T-helper 17 cell (primary cell): Measurements from ENCODE around the gene TBL1X. TPM values are rescaled to one million over a fixed set of nuclear protein-coding genes. Genes with fewer than 3 reads are reported as not detected.
"Not testable (repeated sequence)": the region's sequence is repeated elsewhere in the genome, so short reads cannot be mapped to it uniquely, and the experiment has no call there.

ENCODE experiments used
- ATAC-seq: fragments of 150-1000 bp; cut with Tn5 transposase; 2 replicates; pipeline ENCODE4 v1.10.0; 2021; ENCODE audit warnings: mild to moderate bottlenecking, moderate library complexity
- DNase-seq, 3 donors: peaks; one replicate each; pipeline versions ENCODE4 v3.0.0 to v3.0.0-alpha.2; 2020 to 2021
- H3K9me3 ChIP-seq: one replicate; pipeline ENCODE4 v1.7.0; 2013; ENCODE audit warnings: low read length, mild to moderate bottlenecking; ENCODE audit not compliant: control insufficient read depth, poor library complexity, severe bottlenecking
- H3K27ac Mint-ChIP-seq: one replicate; pipeline ENCODE4 v1.8.0; 2022; ENCODE audit warnings: mild to moderate bottlenecking, moderate library complexity, mixed read lengths
- H3K27me3 Mint-ChIP-seq: one replicate; pipeline ENCODE4 v1.8.0; 2022; ENCODE audit warnings: mixed read lengths
- H3K36me3 Mint-ChIP-seq: one replicate; pipeline ENCODE4 v1.8.0; 2022; ENCODE audit warnings: low read depth, mixed read lengths
- H3K4me1 Mint-ChIP-seq: one replicate; pipeline ENCODE4 v1.8.0; 2022; ENCODE audit warnings: mild to moderate bottlenecking, mixed read lengths
- H3K4me3 Mint-ChIP-seq: one replicate; pipeline ENCODE4 v1.8.0; 2022; ENCODE audit warnings: mild to moderate bottlenecking, moderate library complexity, mixed read lengths
- total RNA-seq, 4 donors: library from RNA in 2 of 4; stranded (reverse) in 2 of 4; gene quantifications; one replicate each; pipeline ENCODE4 v1.2.3 and lab custom pipeline; 2022 to 2026

The TBL1X gene
- total RNA-seq, 2 donors from 2014 or later, result 15.7 to 20.2 TPM

DNA sequence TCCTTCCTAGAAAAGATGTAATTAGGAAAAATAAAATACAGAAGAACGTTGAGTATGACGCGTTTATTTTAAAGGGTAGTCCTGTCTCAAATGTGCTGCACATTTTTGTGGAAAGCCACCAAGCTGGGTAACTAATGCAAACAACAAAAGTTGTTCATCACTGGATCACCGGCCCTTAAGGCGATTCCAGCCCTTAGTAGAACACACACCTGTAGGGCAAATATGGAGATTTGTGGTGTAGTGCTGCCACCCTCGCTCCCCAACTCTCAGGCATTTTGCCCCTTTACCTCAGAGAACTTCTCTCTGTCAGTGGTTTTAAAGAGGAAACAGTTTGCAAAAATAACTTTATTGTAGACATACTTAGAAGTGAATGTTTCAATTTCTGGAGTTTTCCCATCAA is 1.9 kb downstream of the TBL1X start:
- H3K9me3 ChIP-seq, result no peaks in the 10 kb centered on the region
- H3K27ac Mint-ChIP-seq, result peak overlapping the region; percentile 47

DNA sequence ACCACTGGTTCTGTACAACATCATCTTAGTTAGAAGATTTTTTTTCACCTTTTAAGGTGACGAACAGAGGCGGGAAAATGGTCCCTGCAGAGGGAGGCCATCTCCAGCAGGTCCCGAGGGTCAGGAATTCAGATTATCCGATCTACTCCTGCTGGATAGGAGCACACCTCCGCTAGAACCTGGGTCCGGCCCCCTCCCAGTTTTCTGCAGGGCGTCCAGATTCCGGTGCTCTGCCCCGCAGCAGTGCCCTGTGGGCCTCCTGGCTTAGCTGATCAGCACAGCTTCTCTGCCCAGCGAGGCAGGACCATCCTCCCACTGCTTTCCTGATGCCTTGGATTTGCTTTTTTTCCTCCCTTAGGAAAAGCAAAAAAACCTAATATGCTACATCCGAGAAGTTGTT is 2.3 kb downstream of the TBL1X start:
- peaks cover 24% of the 10 kb centered on the region for H3K4me1 Mint-ChIP-seq
- ATAC-seq (no peak), DNase-seq (no peak)
- H3K9me3 ChIP-seq, result no peaks in the 10 kb centered on the region
- H3K4me3 Mint-ChIP-seq, result peak overlapping the region; percentile 81
- no peaks in the 10 kb centered on the region for H3K27me3 Mint-ChIP-seq
- no peaks in the 10 kb centered on the region for H3K36me3 Mint-ChIP-seq
- H3K27ac Mint-ChIP-seq, result peak overlapping the region; percentile 47

More for the DNA sequence above, 1.9 kb downstream of the TBL1X start:
- H3K36me3 Mint-ChIP-seq, result no peaks in the 10 kb centered on the region
- peaks cover 24% of the 10 kb centered on the region for H3K4me1 Mint-ChIP-seq
- no peak for ATAC-seq
- no peaks in the 10 kb centered on the region for H3K27me3 Mint-ChIP-seq
- peak overlapping the region; percentile 81 for H3K4me3 Mint-ChIP-seq
- no peak for DNase-seq

DNA sequence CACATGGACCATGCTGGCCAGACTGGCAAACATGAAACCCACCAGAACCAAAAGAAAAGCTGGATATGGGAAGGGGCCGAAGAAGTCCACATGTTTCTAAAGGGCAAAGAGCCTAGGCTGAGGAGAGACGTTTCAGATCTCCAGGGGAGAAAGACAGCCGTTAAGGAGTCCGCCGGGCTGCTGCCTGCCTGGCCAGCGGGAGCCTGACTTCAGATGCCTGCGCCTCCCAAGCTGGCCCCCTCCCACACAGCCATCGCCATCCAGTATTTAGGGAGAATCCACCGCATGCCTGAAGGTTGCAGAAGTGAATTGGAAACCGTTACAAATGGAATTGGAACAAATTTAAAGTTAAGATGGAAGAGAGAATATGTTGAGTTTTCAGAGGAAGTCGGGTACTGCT is 2.9 kb downstream of the TBL1X start:
- peaks cover 19% of the 10 kb centered on the region for H3K4me1 Mint-ChIP-seq
- peak overlapping the region; percentile 74 for H3K27ac Mint-ChIP-seq
- H3K36me3 Mint-ChIP-seq, result no peaks in the 10 kb centered on the region
- DNase-seq (no peak), ATAC-seq (no peak)
- H3K27me3 Mint-ChIP-seq, result no peaks in the 10 kb centered on the region
- H3K4me3 Mint-ChIP-seq, result no peak overlapping the region
- H3K9me3 ChIP-seq, result no peaks in the 10 kb centered on the region

DNA sequence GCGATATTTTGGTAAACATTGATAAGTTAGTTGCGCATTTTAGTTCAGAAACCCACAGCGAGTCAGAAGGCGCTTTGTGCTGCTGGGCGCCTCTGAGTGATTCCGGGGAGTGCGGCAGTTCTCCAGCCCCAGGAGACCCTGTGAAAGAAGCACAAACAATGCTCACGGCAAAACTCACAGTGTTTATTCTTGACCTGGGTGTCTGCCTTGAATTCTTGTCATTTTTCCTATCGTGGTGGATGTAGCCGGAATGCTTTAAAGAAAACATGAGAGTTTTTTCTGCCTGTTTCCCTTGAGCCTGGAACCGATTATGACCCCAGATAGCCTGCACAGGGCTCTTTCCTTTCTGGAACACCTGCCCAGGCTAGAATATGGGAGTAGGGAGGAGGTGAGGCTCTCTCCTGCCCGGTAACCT is 6.7 kb downstream of the TBL1X start:
- Mint-ChIP-seq H3K27ac (no peak overlapping the region), H3K27me3 (no peaks in the 10 kb centered on the region), H3K4me3 (no peak overlapping the region), H3K4me1 (peaks cover 12% of the 10 kb centered on the region), H3K36me3 (no peaks in the 10 kb centered on the region)
- no peaks in the 10 kb centered on the region for H3K9me3 ChIP-seq
- ATAC-seq (no peak), DNase-seq (no peak)

DNA sequence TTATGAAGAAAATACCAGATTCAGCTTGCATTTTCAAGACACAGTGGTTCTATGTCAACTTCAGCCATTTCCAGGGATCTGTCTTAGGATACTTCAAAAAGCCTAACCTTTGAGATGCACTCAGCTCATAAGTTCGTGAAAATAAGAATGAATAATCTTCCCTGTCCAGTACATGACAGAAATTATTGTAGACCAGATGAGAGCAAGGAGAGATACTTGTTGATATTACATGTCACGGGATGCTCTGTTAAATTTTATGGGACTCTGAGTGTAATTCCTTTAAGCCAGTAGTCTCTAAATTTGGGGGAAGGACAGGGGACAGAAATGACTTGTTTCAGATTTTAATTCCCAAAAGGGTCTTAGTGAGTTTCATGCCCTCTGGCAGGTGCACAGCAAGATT is 8.8 kb downstream of the TBL1X start:
- no peaks in the 10 kb centered on the region for H3K36me3 Mint-ChIP-seq
- H3K4me3 Mint-ChIP-seq, result no peak overlapping the region
- H3K4me1 Mint-ChIP-seq, result peaks cover 7% of the 10 kb centered on the region
- no peaks in the 10 kb centered on the region for H3K27me3 Mint-ChIP-seq
- no peaks in the 10 kb centered on the region for H3K9me3 ChIP-seq
- DNase-seq (no peak), ATAC-seq (no peak)
- peak overlapping the region; percentile 27 for H3K27ac Mint-ChIP-seq

DNA sequence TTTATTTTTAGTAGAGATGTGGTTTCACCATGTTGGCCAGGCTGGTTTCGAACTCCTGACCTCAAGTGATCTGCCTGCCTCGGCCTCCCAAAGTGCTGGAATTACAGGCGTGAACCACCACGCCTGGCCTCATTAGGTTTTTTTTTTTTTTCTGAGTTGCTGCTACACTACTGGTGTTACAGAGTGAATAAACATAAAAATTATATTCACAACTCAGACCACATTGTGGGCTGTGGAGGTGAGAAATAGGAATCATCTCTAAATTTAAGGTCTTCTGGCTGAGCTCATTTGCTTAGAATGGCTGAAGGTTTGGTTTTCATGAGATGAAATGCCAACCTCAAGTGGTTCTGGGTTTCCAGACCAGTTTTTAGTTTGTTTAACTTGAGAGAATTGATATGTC is 10.6 kb downstream of the TBL1X start:
- H3K27me3 Mint-ChIP-seq, H3K36me3 Mint-ChIP-seq, H3K9me3 ChIP-seq, H3K27ac Mint-ChIP-seq, DNase-seq, H3K4me3 Mint-ChIP-seq, ATAC-seq, H3K4me1 Mint-ChIP-seq: not testable (repeated sequence)

DNA sequence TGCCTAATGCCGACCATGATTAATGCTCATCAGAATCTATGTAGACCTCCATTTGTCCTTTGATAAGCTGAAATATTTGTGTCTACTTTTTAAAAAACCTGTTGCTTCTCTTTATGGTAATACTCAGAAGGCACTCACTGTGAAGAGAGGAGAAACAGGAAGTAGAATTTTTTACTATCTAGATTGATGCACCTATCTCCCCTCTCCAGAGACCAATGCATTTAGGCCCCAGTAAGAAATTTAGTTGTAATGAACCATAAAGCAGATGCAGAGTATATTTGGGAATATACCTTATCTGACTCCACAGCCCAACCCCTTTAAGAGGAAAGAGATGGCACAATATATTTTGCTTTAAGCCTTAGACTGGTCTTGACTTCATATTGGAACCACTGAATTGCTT is 11.1 kb downstream of the TBL1X start:
- no peak overlapping the region for H3K4me3 Mint-ChIP-seq
- no peaks in the 10 kb centered on the region for H3K9me3 ChIP-seq
- peaks cover 5% of the 10 kb centered on the region for H3K4me1 Mint-ChIP-seq
- H3K27ac Mint-ChIP-seq, result no peak overlapping the region
- ATAC-seq (no peak), DNase-seq (no peak)
- no peaks in the 10 kb centered on the region for H3K27me3 Mint-ChIP-seq
- H3K36me3 Mint-ChIP-seq, result no peaks in the 10 kb centered on the region

DNA sequence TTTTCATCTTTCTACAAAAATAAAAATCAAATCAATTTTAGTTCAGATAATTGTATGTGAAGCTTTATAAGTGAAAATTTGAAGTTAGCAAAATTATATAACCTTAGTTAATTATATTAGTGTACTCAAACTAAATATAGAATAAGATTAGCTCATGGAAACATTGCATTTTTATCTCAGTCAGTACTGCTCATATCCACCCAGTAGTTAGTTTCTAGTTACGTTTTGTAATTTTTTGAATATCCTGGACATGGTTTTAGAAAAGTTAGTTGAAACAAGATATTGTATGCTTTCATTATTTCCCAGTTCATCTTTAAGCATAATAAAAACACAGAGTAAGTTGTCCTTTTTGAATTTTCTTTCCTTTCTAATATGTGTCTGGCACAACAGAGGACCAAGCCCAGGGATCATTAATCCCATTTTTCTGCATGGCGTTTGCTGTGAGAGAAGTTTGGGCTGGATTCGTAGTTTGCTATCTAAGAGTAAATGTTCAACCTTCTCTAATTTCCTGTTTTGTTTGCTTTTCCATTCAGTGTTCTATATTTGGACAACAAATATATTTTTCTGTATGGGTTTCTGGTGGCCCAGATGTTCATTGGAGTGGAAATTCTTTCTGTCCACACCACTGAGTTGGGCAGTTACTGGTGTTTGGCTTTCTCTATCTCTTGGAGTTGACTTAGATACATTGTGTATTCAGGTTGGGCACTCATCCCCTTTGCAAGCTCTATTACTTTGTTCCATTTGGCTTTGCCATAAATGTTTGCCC is 12.1 kb downstream of the TBL1X start:
- no peak for DNase-seq
- H3K9me3 ChIP-seq, result no peaks in the 10 kb centered on the region
- no peaks in the 10 kb centered on the region for H3K27me3 Mint-ChIP-seq
- no peak for ATAC-seq
- peaks cover 5% of the 10 kb centered on the region for H3K4me1 Mint-ChIP-seq
- H3K27ac Mint-ChIP-seq, result no peak overlapping the region
- H3K4me3 Mint-ChIP-seq, result no peak overlapping the region
- no peaks in the 10 kb centered on the region for H3K36me3 Mint-ChIP-seq

DNA sequence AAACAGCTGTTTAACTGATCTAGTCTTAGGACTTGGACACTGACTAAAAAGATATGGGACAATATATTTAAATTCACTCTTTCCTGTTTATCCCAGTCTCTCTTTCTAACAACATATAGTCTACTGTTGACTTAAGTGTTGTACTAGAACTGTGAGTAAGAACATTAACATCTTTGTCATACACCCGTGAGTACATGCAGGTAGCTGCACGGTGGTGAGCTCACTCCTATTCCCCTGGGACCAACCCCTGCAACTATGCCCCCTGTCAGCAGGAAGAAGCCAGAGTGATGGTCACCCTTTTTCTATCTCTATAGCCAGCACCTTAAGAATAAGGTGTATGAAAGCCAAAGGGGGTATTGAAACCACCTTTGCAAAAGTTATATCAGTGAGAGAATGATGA is 17.6 kb downstream of the TBL1X start:
- ATAC-seq, result no peak
- H3K27ac Mint-ChIP-seq, result peak overlapping the region; percentile 39

DNA sequence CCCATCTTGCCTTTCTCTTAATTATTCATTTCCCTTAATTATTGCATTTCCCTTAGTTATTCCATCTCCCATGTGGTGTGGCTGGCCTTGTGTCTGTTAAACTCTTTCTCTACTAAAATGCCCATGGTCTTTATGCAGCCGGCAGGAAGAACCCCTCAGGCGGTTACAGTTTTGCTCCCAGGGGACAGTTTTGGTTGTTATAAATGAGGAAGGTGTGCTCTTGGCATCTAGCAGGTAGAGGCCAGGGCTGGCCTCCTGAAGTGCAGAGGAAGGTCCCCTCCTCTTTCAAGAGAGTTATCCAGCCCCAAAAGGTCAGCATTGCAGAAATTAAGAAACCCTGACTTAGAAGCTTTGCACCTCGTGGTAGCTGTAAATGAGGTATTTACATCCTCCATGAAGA is 18.0 kb downstream of the TBL1X start:
- DNase-seq (no peak), ATAC-seq (no peak)
- H3K4me3 Mint-ChIP-seq, result no peak overlapping the region
- peaks cover 14% of the 10 kb centered on the region for H3K4me1 Mint-ChIP-seq
- H3K9me3 ChIP-seq, result no peaks in the 10 kb centered on the region
- no peaks in the 10 kb centered on the region for H3K27me3 Mint-ChIP-seq
- no peaks in the 10 kb centered on the region for H3K36me3 Mint-ChIP-seq
- H3K27ac Mint-ChIP-seq, result peak overlapping the region; percentile 39

More for the DNA sequence above, 17.6 kb downstream of the TBL1X start:
- Mint-ChIP-seq H3K36me3 (no peaks in the 10 kb centered on the region), H3K27me3 (no peaks in the 10 kb centered on the region), H3K4me3 (no peak overlapping the region), H3K4me1 (peaks cover 14% of the 10 kb centered on the region)
- no peak for DNase-seq
- no peaks in the 10 kb centered on the region for H3K9me3 ChIP-seq

DNA sequence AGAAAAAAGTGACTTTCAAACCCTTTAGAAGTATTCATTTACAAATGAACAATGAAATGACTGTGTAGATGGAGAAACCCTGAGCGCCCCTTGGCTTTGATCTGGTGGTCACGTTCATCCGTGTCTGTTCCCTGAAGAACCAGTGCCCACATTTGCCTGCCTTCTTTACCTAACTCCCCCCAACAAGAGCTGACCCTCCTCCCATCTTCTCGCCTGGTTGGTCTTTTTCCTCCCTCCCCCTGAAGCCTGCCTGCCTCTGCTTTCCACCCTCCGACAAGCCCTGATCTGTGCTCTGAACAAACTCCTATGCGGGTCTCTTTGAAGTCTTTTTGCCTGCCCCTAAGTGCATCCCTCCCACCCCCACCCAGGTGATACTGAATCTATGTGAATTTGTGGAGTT is 18.5 kb downstream of the TBL1X start:
- no peak for ATAC-seq
- peaks cover 14% of the 10 kb centered on the region for H3K4me1 Mint-ChIP-seq
- no peaks in the 10 kb centered on the region for H3K9me3 ChIP-seq
- no peaks in the 10 kb centered on the region for H3K36me3 Mint-ChIP-seq
- no peak overlapping the region for H3K4me3 Mint-ChIP-seq
- DNase-seq, result no peak
- no peak overlapping the region for H3K27ac Mint-ChIP-seq
- no peaks in the 10 kb centered on the region for H3K27me3 Mint-ChIP-seq

DNA sequence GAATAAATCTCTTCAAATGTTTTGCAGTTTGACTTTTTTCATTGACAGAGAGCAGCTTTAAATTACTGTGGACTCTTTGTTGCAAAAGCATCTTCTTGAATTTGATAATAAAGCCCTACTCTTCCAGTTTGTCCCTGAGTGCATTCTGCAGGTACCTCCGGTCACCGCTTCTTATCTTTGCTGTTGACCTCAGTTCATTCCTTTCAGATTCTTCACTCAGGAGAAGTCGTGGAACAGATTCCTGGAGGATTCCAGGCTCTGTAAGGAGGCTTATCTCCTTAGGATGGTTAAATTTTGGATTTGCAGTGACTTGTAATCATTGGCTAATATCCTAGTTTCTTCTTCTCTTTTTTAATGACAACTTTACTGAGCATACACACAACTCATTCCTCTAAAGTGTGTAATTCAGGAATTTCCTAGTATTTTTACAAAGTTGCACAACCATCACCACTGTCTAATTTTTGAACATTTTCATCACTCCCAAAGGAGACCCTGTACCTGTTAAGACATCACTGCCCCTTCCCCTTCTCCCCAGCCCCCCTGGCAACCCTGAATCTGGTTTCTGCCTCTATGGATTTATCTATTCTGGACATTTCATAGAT is 22.0 kb downstream of the TBL1X start:
- H3K27me3 Mint-ChIP-seq, result no peaks in the 10 kb centered on the region
- H3K27ac Mint-ChIP-seq, result no peak overlapping the region
- ATAC-seq (no peak), DNase-seq (no peak)
- no peaks in the 10 kb centered on the region for H3K9me3 ChIP-seq
- peaks cover 14% of the 10 kb centered on the region for H3K4me1 Mint-ChIP-seq
- no peaks in the 10 kb centered on the region for H3K36me3 Mint-ChIP-seq
- H3K4me3 Mint-ChIP-seq, result no peak overlapping the region

DNA sequence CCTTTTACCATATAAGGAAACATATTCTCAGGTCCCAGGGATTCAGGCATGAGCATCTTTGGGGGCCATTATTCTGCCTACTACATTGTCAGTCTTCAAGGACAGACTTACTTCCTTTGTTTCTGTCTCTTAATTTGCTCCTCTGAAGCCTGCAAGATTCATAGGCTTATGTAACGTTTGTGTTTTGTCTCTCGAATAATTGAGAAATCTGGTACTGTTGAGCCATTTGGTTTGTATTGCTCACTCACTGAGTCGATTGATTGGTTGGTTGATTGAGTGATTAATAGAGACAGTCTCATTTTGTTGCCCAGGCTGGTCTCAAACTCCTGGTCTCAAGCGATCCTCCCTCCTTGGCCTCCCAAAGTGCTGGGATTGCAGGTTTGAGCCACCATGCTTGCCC is 23.7 kb downstream of the TBL1X start:
- H3K27me3 Mint-ChIP-seq, result no peaks in the 10 kb centered on the region
- no peaks in the 10 kb centered on the region for H3K36me3 Mint-ChIP-seq
- no peak overlapping the region for H3K4me3 Mint-ChIP-seq
- ATAC-seq (no peak), DNase-seq (no peak)
- no peaks in the 10 kb centered on the region for H3K9me3 ChIP-seq
- H3K4me1 Mint-ChIP-seq, result peaks cover 10% of the 10 kb centered on the region
- no peak overlapping the region for H3K27ac Mint-ChIP-seq

DNA sequence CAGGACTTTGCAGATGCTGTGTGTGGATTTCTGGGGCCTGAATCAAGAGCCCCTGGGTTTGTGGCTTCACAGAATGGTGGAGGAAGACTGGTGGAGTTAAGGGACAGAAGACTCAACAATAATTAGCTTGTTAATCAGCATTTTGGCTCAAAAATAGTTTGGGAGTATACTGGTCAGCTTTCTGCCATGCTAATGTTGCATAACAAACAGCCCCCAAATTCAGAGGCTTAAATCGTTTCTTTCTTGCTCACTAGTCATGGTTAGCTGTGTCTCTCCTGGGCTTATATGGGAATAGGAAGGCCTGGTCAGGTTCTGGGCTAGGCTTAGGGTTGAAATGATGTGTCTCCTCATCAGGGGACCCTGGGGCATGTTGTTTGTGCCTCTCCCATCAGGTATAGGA is 24.4 kb downstream of the TBL1X start:
- DNase-seq, result no peak
- no peak for ATAC-seq
- Mint-ChIP-seq H3K4me1 (peaks cover 7% of the 10 kb centered on the region), H3K27ac (no peak overlapping the region), H3K36me3 (no peaks in the 10 kb centered on the region), H3K4me3 (no peak overlapping the region), H3K27me3 (no peaks in the 10 kb centered on the region)
- no peaks in the 10 kb centered on the region for H3K9me3 ChIP-seq
